ENCODE data around the gene ELOVL1. TPM values are rescaled to one million over a fixed set of nuclear protein-coding genes. Genes with fewer than 3 reads are reported as not detected.

The ELOVL1 gene
- polyA plus RNA-seq, 1 experiment: 167 TPM

GRCh38 chr1:43339584-43340232 lies 28.1 kb downstream of the ELOVL1 start:
- ChIA-PET CTCF (no interaction called here), POLR2A (interaction anchor here (1.6 kb wide), 1 partner anchor 19 kb away, joined by 5 read pairs; the partner anchor contains the start of gene CDC20)
- DNase-seq (ENCODE audit: low read depth, low spot score): no peak

GRCh38 chr1:43338001-43338400 lies 29.8 kb downstream of the ELOVL1 start:
- H3K27ac ChIP-seq (ENCODE audit: low read depth, low read length): no peak overlapping the region
- ChIA-PET POLR2A (no interaction called here), CTCF (no interaction called here)
- no peaks in the 10 kb centered on the region for H3K9me3 ChIP-seq (ENCODE audit: control insufficient read depth, insufficient read depth, low read length)
- no peak for TF ChIP-seq CTCF (IDR thresholded peaks at IDR 0.05; ENCODE audit: low read depth, low read length)
- no peak for DNase-seq (ENCODE audit: low read depth, low spot score)
- H3K4me3 ChIP-seq (ENCODE audit: low read depth, low read length): no peak overlapping the region
- H3K27me3 ChIP-seq (ENCODE audit: control insufficient read depth, insufficient read depth, low read length): peaks cover 33% of the 10 kb centered on the region

More at GRCh38 chr1:43339584-43340232, 28.1 kb downstream of the ELOVL1 start:
- TF ChIP-seq CTCF (IDR thresholded peaks at IDR 0.05; ENCODE audit: low read depth, low read length): no peak
- Histone ChIP-seq H3K4me3 (ENCODE audit: low read depth, low read length) (no peak overlapping the region), H3K9me3 (ENCODE audit: control insufficient read depth, insufficient read depth, low read length) (no peaks in the 10 kb centered on the region), H3K27me3 (ENCODE audit: control insufficient read depth, insufficient read depth, low read length) (peaks cover 33% of the 10 kb centered on the region), H3K27ac (ENCODE audit: low read depth, low read length) (no peak overlapping the region)

GRCh38 chr1:43337588-43337987 lies 30.2 kb downstream of the ELOVL1 start, which contains the start of gene MPL:
Gene MPL, plus strand, starts transcription at chr1:43337818. Its CDS starts 31 bp downstream, at chr1:43337849.
- Histone ChIP-seq H3K9me3 (ENCODE audit: control insufficient read depth, insufficient read depth, low read length) (no peaks in the 10 kb centered on the region), H3K4me3 (ENCODE audit: low read depth, low read length) (no peak within 1 kb of the TSS), H3K27me3 (ENCODE audit: control insufficient read depth, insufficient read depth, low read length) (peaks cover 33% of the 10 kb centered on the region), H3K27ac (ENCODE audit: low read depth, low read length) (no peak within 1 kb of the TSS)
- CTCF ChIA-PET: no interaction called here
- POLR2A ChIA-PET: no interaction called here
- TF ChIP-seq CTCF (IDR thresholded peaks at IDR 0.05; ENCODE audit: low read depth, low read length): no peak
- DNase-seq (ENCODE audit: low read depth, low spot score): no peak

- H3K4me3 ChIP-seq (ENCODE audit: low read depth, low read length): no peak overlapping the region
- DNase-seq (ENCODE audit: low read depth, low spot score): no peak
- TF ChIP-seq CTCF (IDR thresholded peaks at IDR 0.05; ENCODE audit: low read depth, low read length): no peak
- H3K27me3 ChIP-seq (ENCODE audit: control insufficient read depth, insufficient read depth, low read length): peaks cover 16% of the 10 kb centered on the region
- ChIA-PET CTCF (no interaction called here), POLR2A (no interaction called here)
- no peak overlapping the region for H3K27ac ChIP-seq (ENCODE audit: low read depth, low read length)
- no peaks in the 10 kb centered on the region for H3K9me3 ChIP-seq (ENCODE audit: control insufficient read depth, insufficient read depth, low read length)
These were observed 33.2 kb downstream of the ELOVL1 start for GRCh38 chr1:43334453-43335205.

- no peak overlapping the region for H3K27ac ChIP-seq (ENCODE audit: low read depth, low read length)
- no peak for DNase-seq (ENCODE audit: low read depth, low spot score)
- no peak for TF ChIP-seq CTCF (IDR thresholded peaks at IDR 0.05; ENCODE audit: low read depth, low read length)
- peaks cover 3% of the 10 kb centered on the region; the same call in 1 of the 2 replicates for H3K9me3 ChIP-seq (ENCODE audit: control insufficient read depth, insufficient read depth, low read length)
- ChIA-PET CTCF (no interaction called here), POLR2A (no interaction called here)
- H3K27me3 ChIP-seq (ENCODE audit: control insufficient read depth, insufficient read depth, low read length): peaks cover 3% of the 10 kb centered on the region
- H3K4me3 ChIP-seq (ENCODE audit: low read depth, low read length): no peak overlapping the region
These were observed 36.1 kb downstream of the ELOVL1 start for GRCh38 chr1:43331688-43332087.

Measured in AG04450 (cell line).